ENCODE data around the gene GASK1B.

GASK1B gene

DNA sequence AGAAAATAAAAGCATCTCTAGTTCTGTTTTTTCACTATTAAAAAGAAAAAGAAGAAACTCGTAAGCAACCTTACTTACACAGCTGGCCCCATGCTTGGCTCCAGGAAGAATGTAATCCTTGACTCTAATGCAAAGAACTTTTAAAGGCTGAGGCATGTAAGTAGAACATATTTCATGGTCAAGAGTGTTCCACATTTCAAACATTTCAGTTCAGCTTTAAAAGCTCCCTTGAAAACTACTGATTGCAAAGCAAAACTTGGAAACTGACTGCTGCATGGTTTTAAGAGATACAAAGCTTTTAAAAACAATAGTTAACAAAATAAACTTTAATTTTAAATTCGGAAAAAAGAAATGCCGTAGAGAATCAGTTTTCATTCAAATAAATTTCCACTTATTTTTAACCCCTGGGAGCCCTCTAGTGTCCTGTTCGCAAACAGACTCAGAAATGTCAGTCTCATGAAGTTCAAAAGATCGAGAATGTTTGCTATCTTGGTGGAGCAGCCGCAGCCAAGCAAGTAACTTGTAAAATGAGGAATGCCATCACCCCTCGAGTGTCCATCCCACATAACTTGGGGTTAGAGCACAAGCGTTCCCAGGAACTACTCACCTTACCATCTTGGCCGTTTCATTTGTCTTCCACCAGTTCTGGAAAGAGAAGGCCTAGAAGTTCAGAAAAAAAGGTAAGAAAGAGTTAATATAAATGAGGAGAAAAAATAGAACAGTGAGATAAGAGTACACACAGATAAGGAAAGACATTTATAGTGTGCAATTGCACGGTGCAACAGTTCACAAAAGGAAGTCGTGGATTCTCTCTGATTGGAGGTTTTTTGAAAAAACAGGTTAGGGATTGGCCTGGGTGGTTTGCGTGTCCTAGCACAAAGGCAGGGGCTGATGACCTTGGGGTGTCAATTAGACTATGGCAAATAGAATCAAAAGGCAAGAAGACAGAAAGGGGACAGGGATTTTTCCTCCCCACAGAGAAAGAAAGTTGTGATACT is at the start of gene GASK1B:
TSS of gene GASK1B (minus strand) at position 765 of the 998 bp plus-strand sequence. CDS start 1,650 bp downstream, outside the sequence.
- TF ChIP-seq, protein P1, sequence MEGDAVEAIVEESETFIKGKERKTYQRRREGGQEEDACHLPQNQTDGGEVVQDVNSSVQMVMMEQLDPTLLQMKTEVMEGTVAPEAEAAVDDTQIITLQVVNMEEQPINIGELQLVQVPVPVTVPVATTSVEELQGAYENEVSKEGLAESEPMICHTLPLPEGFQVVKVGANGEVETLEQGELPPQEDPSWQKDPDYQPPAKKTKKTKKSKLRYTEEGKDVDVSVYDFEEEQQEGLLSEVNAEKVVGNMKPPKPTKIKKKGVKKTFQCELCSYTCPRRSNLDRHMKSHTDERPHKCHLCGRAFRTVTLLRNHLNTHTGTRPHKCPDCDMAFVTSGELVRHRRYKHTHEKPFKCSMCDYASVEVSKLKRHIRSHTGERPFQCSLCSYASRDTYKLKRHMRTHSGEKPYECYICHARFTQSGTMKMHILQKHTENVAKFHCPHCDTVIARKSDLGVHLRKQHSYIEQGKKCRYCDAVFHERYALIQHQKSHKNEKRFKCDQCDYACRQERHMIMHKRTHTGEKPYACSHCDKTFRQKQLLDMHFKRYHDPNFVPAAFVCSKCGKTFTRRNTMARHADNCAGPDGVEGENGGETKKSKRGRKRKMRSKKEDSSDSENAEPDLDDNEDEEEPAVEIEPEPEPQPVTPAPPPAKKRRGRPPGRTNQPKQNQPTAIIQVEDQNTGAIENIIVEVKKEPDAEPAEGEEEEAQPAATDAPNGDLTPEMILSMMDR (conservative IDR thresholded peaks at IDR 0.05) = peak; percentile 78
- peak within 1 kb of the TSS; percentile 96 for H3K27ac ChIP-seq

DNA sequence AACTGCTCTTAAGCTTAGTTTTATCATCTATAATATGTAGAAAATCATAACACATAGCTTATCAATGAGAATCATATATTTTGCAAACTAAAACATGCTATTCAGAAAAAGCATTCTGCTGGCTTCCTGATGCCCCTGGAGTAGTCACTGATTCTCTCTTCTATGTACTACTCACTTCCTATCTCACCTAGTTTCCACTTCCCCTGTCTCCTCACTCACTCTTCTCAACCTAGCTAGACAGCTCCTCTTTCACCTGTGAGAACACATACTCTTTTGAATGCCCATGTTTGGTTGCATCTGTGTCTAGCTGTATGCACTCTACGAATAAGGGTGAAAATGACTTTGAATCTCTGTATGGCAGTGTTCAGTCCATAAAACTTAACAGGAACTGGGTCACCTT is 46.8 kb upstream of the GASK1B start:
- TF ChIP-seq, protein P1 (conservative IDR thresholded peaks at IDR 0.05) = no peak
- no peak overlapping the region for H3K27ac ChIP-seq

DNA sequence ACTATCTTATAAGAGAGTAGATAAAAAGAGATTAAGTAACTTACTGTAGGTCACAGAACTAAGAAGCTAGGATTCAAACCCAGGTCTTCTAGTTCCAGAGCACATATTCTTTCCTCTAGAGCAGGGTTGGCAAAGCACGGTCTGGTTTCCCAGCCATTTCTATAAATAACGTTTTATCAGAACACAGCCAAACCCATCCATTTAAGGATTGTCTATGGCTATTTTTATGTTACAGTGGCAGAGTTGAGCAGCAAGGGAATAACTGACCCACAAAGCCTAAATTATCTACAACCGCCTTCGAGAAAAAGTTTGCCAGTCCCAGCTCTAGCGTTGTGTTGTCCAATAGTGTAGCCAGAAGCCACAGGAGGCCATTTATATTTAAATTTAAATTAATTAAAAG is 44.9 kb upstream of the GASK1B start:
- no peak overlapping the region for H3K27ac ChIP-seq
- TF ChIP-seq, protein P1 (conservative IDR thresholded peaks at IDR 0.05) = no peak

DNA sequence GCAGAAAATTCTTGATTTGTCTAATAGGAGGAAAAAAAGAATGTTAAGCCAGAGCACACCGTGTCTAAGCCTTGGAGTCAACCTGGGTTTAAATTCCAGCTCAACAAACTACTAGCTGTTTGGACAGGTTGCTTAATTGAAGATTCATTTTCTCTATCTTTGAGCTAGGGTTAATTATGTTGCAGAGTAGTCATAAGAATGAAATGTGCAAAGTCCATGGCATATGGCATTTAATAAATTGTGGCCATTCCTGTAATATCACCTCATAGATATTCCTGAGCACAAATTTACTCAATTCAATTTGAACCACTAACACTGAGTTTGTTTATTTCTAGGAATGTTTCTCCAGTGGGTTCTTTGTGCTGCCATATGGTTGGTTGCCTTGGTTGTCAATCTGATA is 42.0 kb upstream of the GASK1B start:
- TF ChIP-seq, protein P1 (conservative IDR thresholded peaks at IDR 0.05) = no peak

DNA sequence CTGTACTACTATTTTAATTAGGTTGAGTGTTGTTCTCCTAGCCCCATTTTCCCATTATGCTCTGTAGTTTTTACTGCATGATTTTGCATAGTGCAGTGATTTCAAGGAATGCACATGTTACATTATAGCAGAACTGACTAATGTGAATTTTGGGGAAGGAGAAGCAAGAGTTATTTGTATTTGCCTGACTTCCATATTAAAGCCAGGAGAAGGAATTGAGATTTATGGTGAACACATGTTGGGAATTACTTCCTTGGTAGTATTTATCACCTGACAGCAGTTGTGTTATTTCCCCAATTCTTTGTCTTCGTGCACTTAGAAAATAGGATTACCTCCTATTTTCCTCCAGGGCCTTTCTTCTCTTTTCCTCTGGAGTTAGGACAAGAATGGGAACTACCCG is 40.6 kb upstream of the GASK1B start:
- TF ChIP-seq, protein P1 (conservative IDR thresholded peaks at IDR 0.05) = no peak
- no peak overlapping the region for H3K27ac ChIP-seq

More for the DNA sequence above, 42.0 kb upstream of the GASK1B start:
- no peak overlapping the region for H3K27ac ChIP-seq

DNA sequence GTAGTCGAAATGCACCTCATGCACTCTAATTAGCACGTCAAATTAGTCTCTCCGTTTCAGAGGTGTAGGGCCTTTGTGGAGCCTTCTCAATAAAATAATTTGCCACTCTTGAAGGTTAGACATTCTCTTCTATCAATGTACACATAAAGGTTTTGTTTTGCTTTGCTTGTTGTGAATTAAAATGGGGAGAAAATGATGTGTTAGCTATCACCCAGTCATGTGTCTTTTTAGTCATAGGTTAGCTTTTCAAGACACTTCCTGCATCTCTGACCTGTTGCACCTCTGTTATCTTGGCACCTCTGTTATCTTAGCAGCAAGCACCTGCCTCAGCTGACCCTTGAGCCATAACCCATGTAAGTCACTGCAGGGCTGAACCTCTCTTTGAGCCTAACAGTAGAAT is 38.4 kb upstream of the GASK1B start:
- TF ChIP-seq, protein P1 (conservative IDR thresholded peaks at IDR 0.05) = no peak
- peak overlapping the region; percentile 81 for H3K27ac ChIP-seq

Data from VCaP (cell line).